GM12878 (cell line): ENCODE measurements around the gene TRIM47. TPM values are rescaled to one million over a fixed set of nuclear protein-coding genes. Genes with fewer than 3 reads are reported as not detected.

Experiments used
- ATAC-seq: fragments of 200-7000 bp; cut with Tn5 transposase; 3 replicates; pipeline ENCODE4 v1.9.1; 2020; ENCODE audit warnings: mild to moderate bottlenecking, moderate library complexity
- BruUV-seq: library from RNA; stranded (reverse); fragments of 400-500 nt; replicated peaks from 2 replicates; lab custom pipeline; 2021; lab: Mats Ljungman, UMichigan
- CTCF ChIA-PET: fragments of 300-600 bp; sonication (Branson Sonifier 250); formaldehyde crosslinking; extraction: SDS; loops from one replicate; lab custom pipeline; 2021; ENCODE audit warnings: inconsistent platforms; lab: Yijun Ruan, JAX
- POLR2A ChIA-PET: fragments of 350-600 bp; formaldehyde crosslinking; extraction: SDS; loops from one replicate; lab custom pipeline; 2021; ENCODE audit warnings: inconsistent platforms; lab: Charles Lee
- RAD21 ChIA-PET: fragments of 300-600 bp; sonication (Branson Sonifier 250); formaldehyde crosslinking; loops from one replicate; lab custom pipeline; 2023; ENCODE audit warnings: antibody characterized with exemption; ENCODE audit not compliant: unreplicated experiment; lab: Charles Lee
- SMC1A ChIA-PET: fragments of 300-600 bp; sonication (Branson Sonifier 250); formaldehyde crosslinking; loops from one replicate; lab custom pipeline; 2023; ENCODE audit not compliant: unreplicated experiment, uncharacterized antibody; lab: Charles Lee
- DNase-seq: peaks from one replicate; pipeline ENCODE4 v3.0.0-alpha.2; 2011; ENCODE audit warnings: low read depth, low spot score
- FAIRE-seq: peaks from 3 replicates; lab custom pipeline; 2011; peaks lifted over from hg19 to GRCh38; lab: Jason Lieb, UNC
- H2AFZ ChIP-seq: 2 replicates; pipeline ENCODE4 v1.6.0; 2011; ENCODE audit warnings: low read depth, low read length, control low read depth; ENCODE audit not compliant: control insufficient read depth
- H3K27ac ChIP-seq: 2 replicates; pipeline ENCODE4 v1.5.1; 2011; ENCODE audit warnings: control low read depth; ENCODE audit not compliant: control insufficient read depth, insufficient read depth
- H3K27me3 ChIP-seq, 2 experiments: replicated peaks in 1 of 2; 2 replicates each; pipeline versions ENCODE4 v1.6.0 to v1.6.1; 2011; ENCODE audit warnings: low read length in 1 of 2; ENCODE audit not compliant: control insufficient read depth in 2 of 2, insufficient read depth in 2 of 2
- H3K36me3 ChIP-seq, 2 experiments: 2 replicates each; pipeline ENCODE4 v1.5.1; 2011; ENCODE audit warnings: low read length in 1 of 2; ENCODE audit not compliant: control insufficient read depth in 2 of 2, insufficient read depth in 2 of 2
- H3K4me1 ChIP-seq: 2 replicates; pipeline ENCODE4 v1.6.1; 2011; ENCODE audit warnings: mild to moderate bottlenecking, low read length, moderate library complexity, mixed read lengths; ENCODE audit not compliant: control insufficient read depth, insufficient read depth
- H3K4me2 ChIP-seq: 2 replicates; pipeline ENCODE4 v1.6.0; 2011; ENCODE audit warnings: control low read depth; ENCODE audit not compliant: control insufficient read depth, insufficient read depth
- H3K4me3 ChIP-seq: fragments of 200-600 bp; sonication (generic); 2 replicates; pipeline ENCODE4 v1.5.1; 2016
- H3K79me2 ChIP-seq: 2 replicates; pipeline ENCODE4 v1.6.0; 2011; ENCODE audit warnings: low read length; ENCODE audit not compliant: control insufficient read depth, insufficient read depth
- H3K9ac ChIP-seq: 2 replicates; pipeline ENCODE4 v1.8.0; 2011; ENCODE audit warnings: low read length, control low read depth, mixed read lengths; ENCODE audit not compliant: control insufficient read depth, insufficient read depth
- H3K9me3 ChIP-seq: replicated peaks from 3 replicates; pipeline ENCODE4 v1.5.1; 2011; ENCODE audit warnings: mild to moderate bottlenecking, low read length; ENCODE audit not compliant: control insufficient read depth, insufficient read depth
- H4K20me1 ChIP-seq: 2 replicates; pipeline ENCODE4 v1.6.0; 2011; ENCODE audit not compliant: control insufficient read depth, insufficient read depth
- CTCF ChIP-seq, 3 experiments: IDR thresholded peaks in 2 of 3; conservative IDR thresholded peaks in 1 of 3; 2 replicates each; pipeline ENCODE4 v1.5.1; 2011; ENCODE audit warnings: low read depth in 3 of 3, low read length in 3 of 3, mild to moderate bottlenecking in 3 of 3, control low read depth in 2 of 3, moderate library complexity in 2 of 3, inconsistent platforms in 1 of 3, mixed read lengths in 1 of 3; ENCODE audit not compliant: control insufficient read depth in 2 of 3, insufficient read depth in 1 of 3; ENCODE audit errors: extremely low read depth in 1 of 3
- POLR2AphosphoS2 ChIP-seq: IDR thresholded peaks from 2 replicates; pipeline ENCODE4 v1.6.1; 2011; ENCODE audit warnings: low read depth, mild to moderate bottlenecking, low read length, improper control_type of control experiment, moderate library complexity
- WGBS: methylation state at CpG from one replicate; pipeline ENCODE4 v1.1.6; 2016; ENCODE audit warnings: low lambda C conversion rate; ENCODE audit not compliant: insufficient replicate concordance, insufficient coverage; ENCODE audit errors: missing lambda C conversion rate; 5-methylcytosine and 5-hydroxymethylcytosine counted together
- in situ Hi-C: fragments of 300-500 bp; cut with MboI; formaldehyde crosslinking; loops from 9 replicates; pipeline ENCODE4 v1.14.3; 2018; ENCODE audit warnings: mixed read lengths
- intact Hi-C: fragments of 100-400 bp; cut with micrococcal nuclease; formaldehyde crosslinking; loops from one replicate; pipeline ENCODE4 v1.14.2; 2022; ENCODE audit not compliant: unreplicated experiment
- polyA plus RNA-seq, 11 experiments: library from polyadenylated mRNA; depleted of rRNA in 4 of 11; unstranded in 6 of 11; stranded (reverse) in 5 of 11; fragments of >200 nt; fragmentation: Nextera tagmentation in 4 of 11; fragmentation: Illumina TruSeq in 1 of 11; extraction: Ambion mirVana in 4 of 11; extraction: Trizol in 1 of 11; gene quantifications; 1 replicate in 1 of 11; 2 replicates in 10 of 11; pipeline versions ENCODE4 v1.2.1 to v1.2.3, GENCODE V29; 2011 to 2016; ENCODE audit warnings: inconsistent platforms in 2 of 11, missing spikeins in 2 of 11, low read depth in 1 of 11
- total RNA-seq, 4 experiments: library from RNA; depleted of rRNA in 3 of 4; stranded (reverse); fragments of >200 nt in 3 of 4; fragmentation: Illumina TruSeq in 1 of 4; extraction: Trizol in 1 of 4; gene quantifications; 2 replicates each; pipeline versions ENCODE4 v1.2.1 to v1.2.3, GENCODE V29; 2013 to 2021
- TF ChIP-seq, protein P1 (sequence below): IDR thresholded peaks from 2 replicates; pipeline ENCODE4 v1.6.1; 2011; ENCODE audit warnings: mild to moderate bottlenecking, low read depth, low read length, moderate library complexity; ENCODE audit not compliant: insufficient replicate concordance

The TRIM47 gene
- total and polyA plus RNA-seq, 10 of the 15 experiments (the other 5 are each of a cell fraction or from before 2014, with no cell fraction given): 0.35 to 9.7 (median 5.3) TPM

DNA sequence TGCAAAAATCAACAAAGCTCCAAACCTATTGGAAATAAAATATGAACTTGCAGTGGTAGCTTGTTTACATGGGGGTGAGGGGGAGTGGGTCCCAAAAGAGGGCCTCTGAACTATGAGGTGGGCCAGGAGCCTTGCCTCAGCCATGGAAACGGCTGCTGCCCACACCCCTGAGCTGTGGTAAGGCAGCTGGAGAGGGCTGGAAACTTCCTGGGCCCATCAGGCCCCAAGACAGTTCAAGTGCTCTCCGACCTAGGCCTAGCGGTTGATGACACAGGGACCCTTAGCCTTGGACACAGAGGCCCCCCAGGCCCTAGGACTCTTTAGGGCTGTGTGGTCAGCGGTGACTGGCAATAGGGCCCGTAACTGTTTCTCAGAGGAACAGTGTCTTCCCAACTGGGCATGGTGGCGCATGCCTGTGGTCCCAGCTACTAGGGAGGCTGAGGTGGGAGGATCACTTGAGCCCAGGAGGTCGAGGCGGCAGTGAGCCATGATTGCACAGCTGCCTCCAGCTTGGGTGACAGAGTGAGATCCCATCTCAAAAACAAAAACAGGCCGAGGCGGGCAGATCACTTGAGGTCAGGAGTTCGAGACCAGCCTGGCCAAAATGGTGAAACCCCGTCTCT, 52.5 kb downstream of the TRIM47 start (continued):
- TF ChIP-seq, protein P1, sequence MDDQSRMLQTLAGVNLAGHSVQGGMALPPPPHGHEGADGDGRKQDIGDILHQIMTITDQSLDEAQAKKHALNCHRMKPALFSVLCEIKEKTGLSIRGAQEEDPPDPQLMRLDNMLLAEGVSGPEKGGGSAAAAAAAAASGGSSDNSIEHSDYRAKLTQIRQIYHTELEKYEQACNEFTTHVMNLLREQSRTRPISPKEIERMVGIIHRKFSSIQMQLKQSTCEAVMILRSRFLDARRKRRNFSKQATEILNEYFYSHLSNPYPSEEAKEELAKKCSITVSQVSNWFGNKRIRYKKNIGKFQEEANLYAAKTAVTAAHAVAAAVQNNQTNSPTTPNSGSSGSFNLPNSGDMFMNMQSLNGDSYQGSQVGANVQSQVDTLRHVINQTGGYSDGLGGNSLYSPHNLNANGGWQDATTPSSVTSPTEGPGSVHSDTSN: no peak
- TF ChIP-seq, all 136 proteins: peak for 0

- SMC1A ChIA-PET: interaction anchor here (0.5 to 1.4 kb wide), 3 partner anchors 48 to 177 kb away, joined by 3 to 4 read pairs (median 3); no protein-coding TSS in a partner anchor
- intact Hi-C loops (no loop called here), in situ Hi-C loops (no loop called here)
- 93% methylated on average over 10 of the region's 13 CpGs for WGBS
- CTCF ChIA-PET: interaction anchor here (0.6 to 5.9 kb wide), 10 partner anchors 20 to 271 kb away, joined by 3 to 63 read pairs (median 4); partner anchors contain the start of gene GALK1
- Histone ChIP-seq H3K9ac (no peak overlapping the region), H3K27me3 (no peaks in the 10 kb centered on the region), H3K79me2 (no peaks in the 10 kb centered on the region), H3K27ac (no peak overlapping the region), H3K4me3 (no peak overlapping the region), H3K9me3 (no peaks in the 10 kb centered on the region), H3K4me2 (no peak overlapping the region), H3K4me1 (no peaks in the 10 kb centered on the region), H2AFZ (no peak overlapping the region), H3K36me3 (peaks cover 8 to 10% of the 10 kb centered on the region in 2 experiments; a peak in 3 of 4 replicates), H4K20me1 (no peaks in the 10 kb centered on the region)
- ATAC-seq (no peak), FAIRE-seq (no peak), DNase-seq (no peak)
- TF ChIP-seq POLR2AphosphoS2: 0 out of 2 replicates have a peak, but pooled peaks have one; percentile 13
- no peak for TF ChIP-seq CTCF (IDR thresholded peaks at IDR 0.05 in 2 of 3, conservative IDR thresholded peaks at IDR 0.05 in 1 of 3; ENCODE audit: control insufficient read depth in 2 of 3, extremely low read depth in 1 of 3, insufficient read depth in 1 of 3, low read depth in 3 of 3, low read length in 3 of 3)
- BruUV-seq: no TSS peak
- RAD21 ChIA-PET: interaction anchor here (0.7 to 1.5 kb wide), 2 partner anchors 16 to 49 kb away, joined by 3 to 4 read pairs; no protein-coding TSS in a partner anchor
- POLR2A ChIA-PET: interaction anchor here (0.7 kb wide), 1 partner anchor 20 kb away, joined by 3 read pairs; no protein-coding TSS in a partner anchor
Measured at GRCh38 chr17:75825149-75825552, 53.2 kb downstream of the TRIM47 start.
